Cardiac muscle cell (in vitro differentiated cells and primary cell): ENCODE data around the gene NTMT1. TPM values are rescaled to one million over a fixed set of nuclear protein-coding genes. Genes with fewer than 3 reads are reported as not detected.
"Not testable (repeated sequence)": the region's sequence is repeated elsewhere in the genome, so short reads cannot be mapped to it uniquely, and the experiment has no call there.

Experiments used
- DNase-seq, 2 donors: peaks; one replicate each; pipeline versions ENCODE4 v3.0.0 to v3.0.0-alpha.2; 2010 to 2017; ENCODE audit warnings: low read depth in 1 of 2, low spot score in 1 of 2
- H3K27ac ChIP-seq: fragments of 200-600 bp; sonication (generic); 2 replicates; pipeline ENCODE4 v1.5.1; 2016
- H3K27me3 ChIP-seq: fragments of 200-600 bp; sonication (generic); 2 replicates; pipeline ENCODE4 v1.6.0; 2016; ENCODE audit warnings: control low read depth
- H3K36me3 ChIP-seq: fragments of 200-600 bp; sonication (generic); 2 replicates; pipeline ENCODE4 v1.5.1; 2016; ENCODE audit warnings: control low read depth
- H3K4me1 ChIP-seq: fragments of 200-600 bp; sonication (generic); 2 replicates; pipeline ENCODE4 v1.8.1; 2017; ENCODE audit warnings: low read depth, mild to moderate bottlenecking, mixed run types
- H3K4me3 ChIP-seq: fragments of 200-600 bp; sonication (generic); 2 replicates; pipeline ENCODE4 v1.5.1; 2016; ENCODE audit warnings: mild to moderate bottlenecking
- H3K9me3 ChIP-seq: fragments of 200-600 bp; sonication (generic); 2 replicates; pipeline ENCODE4 v1.5.1; 2017; ENCODE audit warnings: low read depth, mild to moderate bottlenecking, control low read depth
- polyA plus RNA-seq: library from polyadenylated mRNA; unstranded; fragments of >200 nt; fragmentation: Nextera tagmentation; extraction: Ambion mirVana; gene quantifications from 2 replicates; pipeline ENCODE4 v1.2.1, GENCODE V29; 2016
- total RNA-seq: library from RNA; depleted of rRNA; stranded (reverse); fragments of >200 nt; gene quantifications from 2 replicates; pipeline ENCODE4 v1.2.3, GENCODE V29; 2016
- TF ChIP-seq, protein P1 (sequence below): IDR thresholded peaks from 2 replicates; pipeline ENCODE4 v1.5.1; 2012; ENCODE audit warnings: low read depth, mild to moderate bottlenecking, low read length

The NTMT1 gene
- total and polyA plus RNA-seq, 2 experiments from 2014 or later: 35.2 to 77.6 TPM

DNA sequence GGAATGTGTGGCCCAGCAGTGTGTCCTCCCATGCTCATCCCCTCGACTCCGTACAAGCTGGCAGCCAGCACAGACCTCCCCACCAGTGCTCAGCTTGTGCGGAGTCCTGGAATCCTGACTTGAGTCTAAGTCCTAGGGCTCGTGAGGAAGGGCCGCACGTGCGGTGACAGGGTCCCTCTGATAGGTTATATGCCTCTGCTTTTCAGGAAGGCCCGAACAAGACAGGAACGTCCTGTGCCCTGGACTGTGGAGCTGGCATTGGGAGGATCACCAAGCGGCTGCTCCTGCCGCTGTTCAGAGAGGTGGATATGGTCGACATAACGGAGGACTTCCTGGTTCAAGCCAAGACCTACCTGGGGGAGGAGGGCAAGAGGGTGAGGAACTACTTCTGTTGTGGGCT lies 7.9 kb downstream of the NTMT1 start:
- Histone ChIP-seq H3K4me1 (peaks cover 20% of the 10 kb centered on the region), H3K27ac (no peak overlapping the region)
- no peak for DNase-seq

DNA sequence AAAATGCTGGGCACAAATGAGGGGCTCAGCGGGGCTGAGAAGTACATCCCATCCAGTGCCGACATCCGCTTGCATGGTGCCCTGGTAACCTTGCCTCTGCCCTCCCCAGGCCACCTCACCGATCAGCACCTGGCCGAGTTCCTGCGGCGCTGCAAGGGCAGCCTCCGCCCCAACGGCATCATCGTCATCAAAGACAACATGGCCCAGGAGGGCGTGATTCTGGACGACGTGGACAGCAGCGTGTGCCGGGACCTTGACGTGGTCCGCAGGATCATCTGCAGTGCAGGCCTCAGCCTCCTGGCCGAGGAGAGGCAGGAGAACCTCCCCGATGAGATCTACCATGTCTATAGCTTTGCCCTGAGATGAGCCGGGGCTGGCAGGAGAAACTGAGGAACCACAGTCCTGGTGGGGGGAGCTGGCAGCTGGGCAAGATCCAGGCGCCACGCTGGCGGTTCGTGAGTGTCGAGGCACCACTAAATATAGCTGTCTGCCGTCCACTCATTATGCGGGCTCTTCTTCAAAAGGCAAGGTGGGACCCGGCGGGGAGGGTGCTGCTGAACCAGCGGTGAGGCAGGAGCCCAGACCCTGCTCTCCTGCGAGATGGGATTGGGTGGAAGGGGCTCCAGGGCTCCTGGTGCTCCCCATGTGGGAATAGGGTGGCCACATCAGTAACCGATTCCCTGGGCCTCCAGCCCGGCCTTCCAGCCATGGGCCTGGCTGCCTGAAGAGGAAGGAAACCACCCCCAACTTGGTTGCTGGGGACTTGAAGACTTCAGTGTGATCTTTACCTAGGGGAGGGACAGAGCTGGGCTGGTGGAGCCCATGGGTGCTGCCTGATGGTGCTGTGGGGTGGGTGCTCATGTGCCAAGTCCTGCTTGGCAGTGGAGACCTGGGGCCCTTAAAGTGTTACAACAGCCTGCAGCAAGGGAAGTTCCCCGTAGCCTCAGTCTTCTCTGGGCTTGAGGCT lies 9.4 kb downstream of the NTMT1 start:
- peaks cover 20% of the 10 kb centered on the region for H3K4me1 ChIP-seq
- TF ChIP-seq, protein P1, sequence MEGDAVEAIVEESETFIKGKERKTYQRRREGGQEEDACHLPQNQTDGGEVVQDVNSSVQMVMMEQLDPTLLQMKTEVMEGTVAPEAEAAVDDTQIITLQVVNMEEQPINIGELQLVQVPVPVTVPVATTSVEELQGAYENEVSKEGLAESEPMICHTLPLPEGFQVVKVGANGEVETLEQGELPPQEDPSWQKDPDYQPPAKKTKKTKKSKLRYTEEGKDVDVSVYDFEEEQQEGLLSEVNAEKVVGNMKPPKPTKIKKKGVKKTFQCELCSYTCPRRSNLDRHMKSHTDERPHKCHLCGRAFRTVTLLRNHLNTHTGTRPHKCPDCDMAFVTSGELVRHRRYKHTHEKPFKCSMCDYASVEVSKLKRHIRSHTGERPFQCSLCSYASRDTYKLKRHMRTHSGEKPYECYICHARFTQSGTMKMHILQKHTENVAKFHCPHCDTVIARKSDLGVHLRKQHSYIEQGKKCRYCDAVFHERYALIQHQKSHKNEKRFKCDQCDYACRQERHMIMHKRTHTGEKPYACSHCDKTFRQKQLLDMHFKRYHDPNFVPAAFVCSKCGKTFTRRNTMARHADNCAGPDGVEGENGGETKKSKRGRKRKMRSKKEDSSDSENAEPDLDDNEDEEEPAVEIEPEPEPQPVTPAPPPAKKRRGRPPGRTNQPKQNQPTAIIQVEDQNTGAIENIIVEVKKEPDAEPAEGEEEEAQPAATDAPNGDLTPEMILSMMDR: no peak
- H3K36me3 ChIP-seq: peaks cover 25% of the 10 kb centered on the region
- no peaks in the 10 kb centered on the region for H3K9me3 ChIP-seq
- H3K27me3 ChIP-seq: no peaks in the 10 kb centered on the region
- no peak overlapping the region for H3K4me3 ChIP-seq
- H3K27ac ChIP-seq: no peak overlapping the region
- DNase-seq: no peak

More for the DNA sequence above, 7.9 kb downstream of the NTMT1 start:
- H3K36me3 ChIP-seq: peaks cover 22% of the 10 kb centered on the region
- no peaks in the 10 kb centered on the region for H3K9me3 ChIP-seq
- no peaks in the 10 kb centered on the region for H3K27me3 ChIP-seq
- H3K4me3 ChIP-seq: no peak overlapping the region
- TF ChIP-seq, protein P1: no peak

GRCh38 chr9:129636343-129636742 lies 10.4 kb downstream of the NTMT1 start:
- DNase-seq, H3K27me3 ChIP-seq, H3K27ac ChIP-seq, H3K9me3 ChIP-seq, H3K4me3 ChIP-seq: not testable (repeated sequence)
- Histone ChIP-seq H3K36me3 (peaks cover 25% of the 10 kb centered on the region), H3K4me1 (peaks cover 19% of the 10 kb centered on the region)

- Histone ChIP-seq H3K27ac (peak overlapping the region; percentile 16), H3K27me3 (no peaks in the 10 kb centered on the region), H3K4me3 (no peak overlapping the region), H3K36me3 (peaks cover 25% of the 10 kb centered on the region), H3K9me3 (no peaks in the 10 kb centered on the region), H3K4me1 (peaks cover 14% of the 10 kb centered on the region)
- TF ChIP-seq, protein P1: no peak
- no peak for DNase-seq
Measured at GRCh38 chr9:129637102-129637501, 11.1 kb downstream of the NTMT1 start.

- Histone ChIP-seq H3K27me3 (no peaks in the 10 kb centered on the region), H3K27ac (peak overlapping the region; percentile 16), H3K9me3 (no peaks in the 10 kb centered on the region), H3K36me3 (peaks cover 25% of the 10 kb centered on the region), H3K4me1 (peaks cover 8% of the 10 kb centered on the region), H3K4me3 (no peak overlapping the region)
- DNase-seq: no peak
- TF ChIP-seq, protein P1: no peak
Measured at GRCh38 chr9:129637673-129638439, 11.9 kb downstream of the NTMT1 start.
